ENCODE results near the gene SARM1. TPM values are rescaled to one million over a fixed set of nuclear protein-coding genes. Genes with fewer than 3 reads are reported as not detected.

Gene SARM1
- total and polyA plus RNA-seq, 2 donors (not counting 3 experiments of a cell fraction or from before 2014, with no cell fraction given) = 5.6 to 7.0 TPM

- Histone ChIP-seq H3K27ac (ENCODE audit: insufficient read depth, low read depth, low read length) (no peak overlapping the region), H3K79me2 (ENCODE audit: control insufficient read depth, insufficient read depth, low read length) (no peaks in the 10 kb centered on the region), H2AFZ (ENCODE audit: low read depth, low read length) (no peak overlapping the region), H3K36me3 (ENCODE audit: control insufficient read depth in 2 of 2, extremely low read depth in 1 of 2, insufficient read depth in 2 of 2, low read length in 2 of 2) (no peaks in the 10 kb centered on the region), H4K20me1 (replicated peaks; ENCODE audit: control insufficient read depth, extremely low read depth, insufficient read depth, low read length) (no peaks in the 10 kb centered on the region), H3K27me3 (ENCODE audit: control insufficient read depth in 2 of 2, insufficient read depth in 2 of 2, low read length in 2 of 2) (peaks cover 14 to 27% of the 10 kb centered on the region in 2 experiments), H3K9me1 (replicated peaks; ENCODE audit: control insufficient read depth, extremely low read depth, insufficient read depth, low read length) (no peaks in the 10 kb centered on the region), H3K4me2 (ENCODE audit: insufficient read depth, low read length) (no peak overlapping the region), H3K4me3 (replicated peaks in 1 of 3; ENCODE audit: insufficient read depth in 1 of 3, low read depth in 1 of 3, low read length in 3 of 3) (no peak overlapping the region), H3K4me1 (ENCODE audit: control insufficient read depth, extremely low read depth, insufficient read depth, low read length) (no peaks in the 10 kb centered on the region), H3K9ac (replicated peaks; ENCODE audit: extremely low read depth, insufficient read depth, low read length) (no peak overlapping the region), H3K9me3 (replicated peaks; ENCODE audit: control insufficient read depth, insufficient read depth, low read length) (no peaks in the 10 kb centered on the region)
- DNase-seq (ENCODE audit: low read depth, low spot score) = no peak
- FAIRE-seq = no peak
- ChIA-PET POLR2A (no interaction called here), CTCF (no interaction called here)
- intact Hi-C loops (cut with micrococcal nuclease) = no loop called here
- dilution Hi-C loops (cut with MboI; ENCODE audit: extremely low pct_ligation_motif_present, low sequenced_read_pairs) = no loop called here
- BruUV-seq (replicated peaks) = no TSS peak
- TF ChIP-seq EZH2 (IDR thresholded peaks at IDR 0.05; ENCODE audit: borderline replicate concordance, low read depth, low read length, severe bottlenecking) = no peak
Observed at GRCh38 chr17:28412099-28412498, 40.6 kb downstream of the SARM1 start.

GRCh38 chr17:28413804-28414203 is 42.3 kb downstream of the SARM1 start:
- H3K9ac ChIP-seq (replicated peaks; ENCODE audit: extremely low read depth, insufficient read depth, low read length) = no peak overlapping the region
- no peaks in the 10 kb centered on the region for H3K9me3 ChIP-seq (replicated peaks; ENCODE audit: control insufficient read depth, insufficient read depth, low read length)
- H3K27ac ChIP-seq (ENCODE audit: insufficient read depth, low read depth, low read length) = no peak overlapping the region
- H3K79me2 ChIP-seq (ENCODE audit: control insufficient read depth, insufficient read depth, low read length) = no peaks in the 10 kb centered on the region
- no peak for FAIRE-seq
- no peak for TF ChIP-seq GATA2 (IDR thresholded peaks at IDR 0.05; ENCODE audit: insufficient read depth, insufficient read length, low read depth, low read length)
- TF ChIP-seq POLR2AphosphoS5 (IDR thresholded peaks at IDR 0.05; ENCODE audit: insufficient read depth, low read depth, low read length) = no peak
- TF ChIP-seq FOS (IDR thresholded peaks at IDR 0.05; ENCODE audit: borderline replicate concordance, insufficient read depth, low read length) = no peak
- TF ChIP-seq JUN (IDR thresholded peaks at IDR 0.05; ENCODE audit: borderline replicate concordance, insufficient read depth, insufficient read length, low read depth) = no peak
- TF ChIP-seq MAX (IDR thresholded peaks at IDR 0.05; ENCODE audit: insufficient read depth, insufficient read length) = no peak
- no peak for TF ChIP-seq EZH2 (IDR thresholded peaks at IDR 0.05; ENCODE audit: borderline replicate concordance, low read depth, low read length, severe bottlenecking)
- TF ChIP-seq CTCF (IDR thresholded peaks at IDR 0.05; ENCODE audit: extremely low read depth in 1 of 2, insufficient read depth in 1 of 2, low read depth in 1 of 2, low read length in 2 of 2) = no peak
- TF ChIP-seq MYC (IDR thresholded peaks at IDR 0.05; ENCODE audit: low read depth, low read length) = no peak
- TF ChIP-seq POLR2A (IDR thresholded peaks at IDR 0.05; ENCODE audit: low read depth, low read length) = no peak
- no peak overlapping the region for H3K4me2 ChIP-seq (ENCODE audit: insufficient read depth, low read length)
- H3K4me1 ChIP-seq (ENCODE audit: control insufficient read depth, extremely low read depth, insufficient read depth, low read length) = no peaks in the 10 kb centered on the region
- ChIA-PET CTCF (no interaction called here), POLR2A (no interaction called here)
- no peaks in the 10 kb centered on the region for H3K9me1 ChIP-seq (replicated peaks; ENCODE audit: control insufficient read depth, extremely low read depth, insufficient read depth, low read length)
- no peak for DNase-seq (ENCODE audit: low read depth, low spot score)
- H4K20me1 ChIP-seq (replicated peaks; ENCODE audit: control insufficient read depth, extremely low read depth, insufficient read depth, low read length) = no peaks in the 10 kb centered on the region
- peaks cover 14 to 27% of the 10 kb centered on the region in 2 experiments for H3K27me3 ChIP-seq (ENCODE audit: control insufficient read depth in 2 of 2, insufficient read depth in 2 of 2, low read length in 2 of 2)
- no peak overlapping the region for H2AFZ ChIP-seq (ENCODE audit: low read depth, low read length)
- no peaks in the 10 kb centered on the region for H3K36me3 ChIP-seq (ENCODE audit: control insufficient read depth in 2 of 2, extremely low read depth in 1 of 2, insufficient read depth in 2 of 2, low read length in 2 of 2)
- dilution Hi-C loops (cut with MboI; ENCODE audit: extremely low pct_ligation_motif_present, low sequenced_read_pairs) = no loop called here
- no peak overlapping the region for H3K4me3 ChIP-seq (replicated peaks in 1 of 3; ENCODE audit: insufficient read depth in 1 of 3, low read depth in 1 of 3, low read length in 3 of 3)
- intact Hi-C loops (cut with micrococcal nuclease) = no loop called here
- no TSS peak for BruUV-seq (replicated peaks)
